Measurements from ENCODE around the gene EPHA6.

Gene EPHA6

GRCh38 chr3:97778152-97778551 is 963.8 kb downstream of the EPHA6 start:
- Histone ChIP-seq H3K4me1 (ENCODE audit: insufficient read depth, low read length) (no peaks in the 10 kb centered on the region), H3K9me3 (ENCODE audit: control insufficient read depth, insufficient read depth, low read length) (no peaks in the 10 kb centered on the region), H3K36me3 (ENCODE audit: insufficient read depth, low read length) (no peaks in the 10 kb centered on the region), H3K9ac (ENCODE audit: low read depth, low read length) (no peak overlapping the region)

- no peaks in the 10 kb centered on the region for H3K36me3 ChIP-seq (ENCODE audit: insufficient read depth, low read length)
- H3K9ac ChIP-seq (ENCODE audit: low read depth, low read length): no peak overlapping the region
- no peaks in the 10 kb centered on the region for H3K4me1 ChIP-seq (ENCODE audit: insufficient read depth, low read length)
- H3K9me3 ChIP-seq (ENCODE audit: control insufficient read depth, insufficient read depth, low read length): no peaks in the 10 kb centered on the region
Observed at GRCh38 chr3:97793420-97794019, 979.1 kb downstream of the EPHA6 start.

GRCh38 chr3:97795951-97796350 is 981.6 kb downstream of the EPHA6 start:
- H3K36me3 ChIP-seq (ENCODE audit: insufficient read depth, low read length): no peaks in the 10 kb centered on the region
- no peaks in the 10 kb centered on the region for H3K9me3 ChIP-seq (ENCODE audit: control insufficient read depth, insufficient read depth, low read length)
- H3K4me1 ChIP-seq (ENCODE audit: insufficient read depth, low read length): no peaks in the 10 kb centered on the region
- H3K9ac ChIP-seq (ENCODE audit: low read depth, low read length): no peak overlapping the region
